PFSK-1 (cell line): ENCODE measurements around the gene SCN8A.

Experiments used
- FOXP2 ChIP-seq: optimal IDR thresholded peaks from 2 replicates; pipeline ENCODE3; 2011; ENCODE audit warnings: borderline replicate concordance, control low read depth, inconsistent platforms; ENCODE audit not compliant: insufficient read depth; ENCODE audit errors: extremely low read length, extremely low read depth
- POLR2AphosphoS5 ChIP-seq: IDR thresholded peaks from 2 replicates; pipeline ENCODE4 v1.6.1; 2012; ENCODE audit warnings: low read depth, mild to moderate bottlenecking, control low read depth, low read length, moderate library complexity
- TAF1 ChIP-seq: IDR thresholded peaks from 2 replicates; pipeline ENCODE4 v1.6.1; 2012; ENCODE audit warnings: low read length, control low read depth, borderline replicate concordance; ENCODE audit not compliant: insufficient read depth
- TF ChIP-seq, protein P1 (sequence below), 2 experiments: IDR thresholded peaks; 2 replicates each; pipeline versions ENCODE4 v1.6.1 to v1.8.0; 2011 to 2012; ENCODE audit warnings: low read depth in 2 of 2, low read length in 2 of 2, control low read depth in 1 of 2, inconsistent platforms in 1 of 2, mild to moderate bottlenecking in 1 of 2, moderate library complexity in 1 of 2; ENCODE audit not compliant: insufficient read depth in 1 of 2

DNA sequence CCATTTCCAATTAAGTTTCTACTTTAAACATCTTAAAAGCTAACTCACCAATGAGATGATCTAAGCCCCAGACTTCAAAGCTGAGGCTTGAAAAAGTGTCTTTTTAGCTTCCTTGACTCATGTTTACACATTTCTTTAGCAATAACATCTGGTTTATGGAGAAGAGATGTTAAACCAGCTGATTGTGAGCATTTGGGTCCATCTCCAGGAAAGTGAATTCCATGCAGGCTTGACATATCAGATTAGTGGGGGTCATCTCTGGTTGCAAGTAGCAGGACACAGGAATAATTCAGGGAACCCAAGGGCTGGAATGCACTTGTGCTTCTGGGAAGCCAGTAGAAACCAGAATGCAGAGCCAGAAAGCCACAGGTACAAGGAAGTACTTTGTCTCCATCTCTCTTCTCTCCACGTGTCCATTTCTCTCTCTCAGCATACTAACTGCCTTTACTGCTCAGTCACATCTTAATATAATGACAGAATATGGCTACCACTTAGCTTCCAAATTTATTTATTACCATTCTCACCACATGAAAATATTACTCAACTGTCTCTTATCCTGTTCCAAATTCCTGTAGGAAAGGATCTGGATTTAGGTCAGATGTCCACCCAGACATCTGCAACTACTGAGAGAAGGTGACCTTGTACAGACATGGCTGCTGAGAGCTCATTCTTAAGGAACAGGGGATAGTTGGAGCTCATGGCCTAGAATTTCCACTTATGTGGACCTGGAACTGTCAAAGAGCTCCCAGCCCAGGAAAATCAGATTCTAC lies 104.4 kb downstream of the SCN8A start:
- TF ChIP-seq POLR2AphosphoS5: no peak
- TF ChIP-seq TAF1: no peak
- TF ChIP-seq, protein P1, sequence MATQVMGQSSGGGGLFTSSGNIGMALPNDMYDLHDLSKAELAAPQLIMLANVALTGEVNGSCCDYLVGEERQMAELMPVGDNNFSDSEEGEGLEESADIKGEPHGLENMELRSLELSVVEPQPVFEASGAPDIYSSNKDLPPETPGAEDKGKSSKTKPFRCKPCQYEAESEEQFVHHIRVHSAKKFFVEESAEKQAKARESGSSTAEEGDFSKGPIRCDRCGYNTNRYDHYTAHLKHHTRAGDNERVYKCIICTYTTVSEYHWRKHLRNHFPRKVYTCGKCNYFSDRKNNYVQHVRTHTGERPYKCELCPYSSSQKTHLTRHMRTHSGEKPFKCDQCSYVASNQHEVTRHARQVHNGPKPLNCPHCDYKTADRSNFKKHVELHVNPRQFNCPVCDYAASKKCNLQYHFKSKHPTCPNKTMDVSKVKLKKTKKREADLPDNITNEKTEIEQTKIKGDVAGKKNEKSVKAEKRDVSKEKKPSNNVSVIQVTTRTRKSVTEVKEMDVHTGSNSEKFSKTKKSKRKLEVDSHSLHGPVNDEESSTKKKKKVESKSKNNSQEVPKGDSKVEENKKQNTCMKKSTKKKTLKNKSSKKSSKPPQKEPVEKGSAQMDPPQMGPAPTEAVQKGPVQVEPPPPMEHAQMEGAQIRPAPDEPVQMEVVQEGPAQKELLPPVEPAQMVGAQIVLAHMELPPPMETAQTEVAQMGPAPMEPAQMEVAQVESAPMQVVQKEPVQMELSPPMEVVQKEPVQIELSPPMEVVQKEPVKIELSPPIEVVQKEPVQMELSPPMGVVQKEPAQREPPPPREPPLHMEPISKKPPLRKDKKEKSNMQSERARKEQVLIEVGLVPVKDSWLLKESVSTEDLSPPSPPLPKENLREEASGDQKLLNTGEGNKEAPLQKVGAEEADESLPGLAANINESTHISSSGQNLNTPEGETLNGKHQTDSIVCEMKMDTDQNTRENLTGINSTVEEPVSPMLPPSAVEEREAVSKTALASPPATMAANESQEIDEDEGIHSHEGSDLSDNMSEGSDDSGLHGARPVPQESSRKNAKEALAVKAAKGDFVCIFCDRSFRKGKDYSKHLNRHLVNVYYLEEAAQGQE (IDR thresholded peaks at IDR 0.05; ENCODE audit: insufficient read depth in 1 of 2, low read depth in 2 of 2, low read length in 2 of 2): no peak
- no peak for TF ChIP-seq FOXP2
